ENCODE measurements around the gene SLC25A38. TPM values are rescaled to one million over a fixed set of nuclear protein-coding genes. Genes with fewer than 3 reads are reported as not detected.

The SLC25A38 gene
- total RNA-seq, 1 donor from 2014 or later: 21.0 TPM

DNA sequence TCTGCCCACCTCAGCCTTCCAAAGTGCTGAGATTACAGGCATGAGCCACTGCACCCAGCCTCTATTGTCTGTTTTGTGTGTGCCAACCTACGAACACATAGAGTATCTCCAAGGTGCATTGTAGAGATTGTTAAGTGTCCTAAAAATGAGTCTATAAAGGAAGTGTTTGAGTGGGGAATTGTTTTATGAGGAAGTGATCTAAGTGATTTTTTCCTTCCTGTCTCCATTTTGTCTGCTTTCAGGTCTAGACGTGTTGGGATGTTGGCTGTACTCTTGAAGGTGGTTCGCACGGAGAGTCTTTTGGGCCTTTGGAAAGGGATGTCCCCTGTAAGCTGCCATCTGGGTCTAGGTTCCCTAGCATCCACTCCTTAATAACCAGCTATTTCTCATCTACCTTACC is 7.0 kb downstream of the SLC25A38 start:
- peaks cover 28% of the 10 kb centered on the region for H3K4me1 ChIP-seq
- no peak overlapping the region for H3K4me3 ChIP-seq
- H3K27me3 ChIP-seq (ENCODE audit: low read depth): no peaks in the 10 kb centered on the region
- TF ChIP-seq, protein P1, sequence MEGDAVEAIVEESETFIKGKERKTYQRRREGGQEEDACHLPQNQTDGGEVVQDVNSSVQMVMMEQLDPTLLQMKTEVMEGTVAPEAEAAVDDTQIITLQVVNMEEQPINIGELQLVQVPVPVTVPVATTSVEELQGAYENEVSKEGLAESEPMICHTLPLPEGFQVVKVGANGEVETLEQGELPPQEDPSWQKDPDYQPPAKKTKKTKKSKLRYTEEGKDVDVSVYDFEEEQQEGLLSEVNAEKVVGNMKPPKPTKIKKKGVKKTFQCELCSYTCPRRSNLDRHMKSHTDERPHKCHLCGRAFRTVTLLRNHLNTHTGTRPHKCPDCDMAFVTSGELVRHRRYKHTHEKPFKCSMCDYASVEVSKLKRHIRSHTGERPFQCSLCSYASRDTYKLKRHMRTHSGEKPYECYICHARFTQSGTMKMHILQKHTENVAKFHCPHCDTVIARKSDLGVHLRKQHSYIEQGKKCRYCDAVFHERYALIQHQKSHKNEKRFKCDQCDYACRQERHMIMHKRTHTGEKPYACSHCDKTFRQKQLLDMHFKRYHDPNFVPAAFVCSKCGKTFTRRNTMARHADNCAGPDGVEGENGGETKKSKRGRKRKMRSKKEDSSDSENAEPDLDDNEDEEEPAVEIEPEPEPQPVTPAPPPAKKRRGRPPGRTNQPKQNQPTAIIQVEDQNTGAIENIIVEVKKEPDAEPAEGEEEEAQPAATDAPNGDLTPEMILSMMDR (IDR thresholded peaks at IDR 0.05; ENCODE audit: borderline replicate concordance): no peak
- intact Hi-C loops (cut with micrococcal nuclease): no loop called here
- H3K27ac ChIP-seq (replicated peaks): no peak overlapping the region
- no peaks in the 10 kb centered on the region for H3K9me3 ChIP-seq (replicated peaks)
- H3K36me3 ChIP-seq: peaks cover 58% of the 10 kb centered on the region
- DNase-seq: no peak

DNA sequence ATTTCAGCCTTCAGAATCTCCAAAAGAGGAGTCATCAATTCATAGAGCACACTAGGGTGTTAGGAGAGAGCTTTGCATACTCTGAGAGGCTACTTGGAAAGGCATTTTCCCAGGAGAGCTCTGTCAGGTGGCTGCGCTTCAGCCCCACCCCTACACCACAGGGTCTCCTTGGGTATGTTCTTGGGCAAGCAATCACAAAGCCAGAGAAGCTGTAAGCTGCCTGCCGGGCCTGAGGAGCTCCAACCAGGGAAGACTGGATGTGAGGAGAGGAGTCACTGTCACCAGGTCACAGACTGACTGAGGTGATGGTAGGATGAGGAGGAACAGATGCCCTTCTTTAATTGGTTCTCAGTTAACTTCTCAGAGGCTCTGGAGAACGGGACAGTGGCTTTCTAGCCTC is 13.5 kb downstream of the SLC25A38 start:
- TF ChIP-seq, protein P1 (IDR thresholded peaks at IDR 0.05; ENCODE audit: borderline replicate concordance): no peak
- Histone ChIP-seq H3K4me1 (no peaks in the 10 kb centered on the region), H3K36me3 (peaks cover 61% of the 10 kb centered on the region), H3K27ac (replicated peaks) (no peak overlapping the region), H3K9me3 (replicated peaks) (no peaks in the 10 kb centered on the region), H3K4me3 (no peak overlapping the region), H3K27me3 (ENCODE audit: low read depth) (no peaks in the 10 kb centered on the region)
- no peak for DNase-seq
- intact Hi-C loops (cut with micrococcal nuclease): no loop called here

DNA sequence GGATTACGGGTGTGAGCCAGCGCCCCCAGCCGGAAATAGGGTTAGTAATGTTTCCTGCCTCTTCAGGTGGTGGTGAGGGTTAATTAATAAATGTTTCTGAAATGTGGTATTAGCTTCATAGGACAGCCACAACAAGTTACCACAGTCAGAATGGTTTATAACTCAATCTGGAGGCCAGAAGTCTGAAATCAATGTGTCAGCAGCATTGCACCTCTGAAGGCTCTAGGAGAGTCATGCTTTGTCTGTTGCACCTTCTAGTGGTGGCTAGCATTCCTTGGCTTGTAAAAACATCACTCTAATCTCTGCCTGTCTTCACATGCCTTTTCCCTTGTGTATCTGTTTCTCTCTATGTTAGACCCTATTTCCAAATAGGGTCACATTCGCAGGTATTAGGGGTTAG is 15.5 kb downstream of the SLC25A38 start:
- Histone ChIP-seq H3K36me3 (peaks cover 41% of the 10 kb centered on the region), H3K9me3 (replicated peaks) (no peaks in the 10 kb centered on the region), H3K4me3 (no peak overlapping the region), H3K27ac (replicated peaks) (no peak overlapping the region), H3K4me1 (no peaks in the 10 kb centered on the region), H3K27me3 (ENCODE audit: low read depth) (no peaks in the 10 kb centered on the region)
- TF ChIP-seq, protein P1 (IDR thresholded peaks at IDR 0.05; ENCODE audit: borderline replicate concordance): no peak
- DNase-seq: no peak
- intact Hi-C loops (cut with micrococcal nuclease): no loop called here

DNA sequence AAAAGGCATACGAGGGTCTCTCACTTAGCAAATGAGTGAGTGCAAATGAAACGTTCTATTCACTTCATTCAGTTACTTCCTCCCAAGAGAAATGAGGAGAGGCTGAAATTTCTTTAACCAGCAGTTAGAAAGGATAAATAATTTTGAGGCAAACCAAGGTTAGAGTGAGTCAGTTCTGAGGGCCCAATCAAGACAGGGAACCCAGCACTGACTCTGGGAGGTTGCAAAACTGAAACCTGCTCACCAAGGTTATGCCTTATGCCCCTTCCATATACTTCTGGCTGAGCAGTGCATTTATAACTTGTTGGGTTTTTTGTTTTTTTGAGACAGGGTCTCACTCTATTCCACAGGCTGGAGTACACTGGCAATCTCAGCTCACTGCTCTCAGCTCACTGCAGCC is 18.8 kb downstream of the SLC25A38 start:
- H3K4me3 ChIP-seq: no peak overlapping the region
- TF ChIP-seq, protein P1 (IDR thresholded peaks at IDR 0.05; ENCODE audit: borderline replicate concordance): no peak
- DNase-seq: no peak
- peaks cover 4% of the 10 kb centered on the region for H3K4me1 ChIP-seq
- H3K27me3 ChIP-seq (ENCODE audit: low read depth): no peaks in the 10 kb centered on the region
- H3K27ac ChIP-seq (replicated peaks): no peak overlapping the region
- H3K36me3 ChIP-seq: peaks cover 9% of the 10 kb centered on the region
- intact Hi-C loops (cut with micrococcal nuclease): no loop called here
- no peaks in the 10 kb centered on the region for H3K9me3 ChIP-seq (replicated peaks)

DNA sequence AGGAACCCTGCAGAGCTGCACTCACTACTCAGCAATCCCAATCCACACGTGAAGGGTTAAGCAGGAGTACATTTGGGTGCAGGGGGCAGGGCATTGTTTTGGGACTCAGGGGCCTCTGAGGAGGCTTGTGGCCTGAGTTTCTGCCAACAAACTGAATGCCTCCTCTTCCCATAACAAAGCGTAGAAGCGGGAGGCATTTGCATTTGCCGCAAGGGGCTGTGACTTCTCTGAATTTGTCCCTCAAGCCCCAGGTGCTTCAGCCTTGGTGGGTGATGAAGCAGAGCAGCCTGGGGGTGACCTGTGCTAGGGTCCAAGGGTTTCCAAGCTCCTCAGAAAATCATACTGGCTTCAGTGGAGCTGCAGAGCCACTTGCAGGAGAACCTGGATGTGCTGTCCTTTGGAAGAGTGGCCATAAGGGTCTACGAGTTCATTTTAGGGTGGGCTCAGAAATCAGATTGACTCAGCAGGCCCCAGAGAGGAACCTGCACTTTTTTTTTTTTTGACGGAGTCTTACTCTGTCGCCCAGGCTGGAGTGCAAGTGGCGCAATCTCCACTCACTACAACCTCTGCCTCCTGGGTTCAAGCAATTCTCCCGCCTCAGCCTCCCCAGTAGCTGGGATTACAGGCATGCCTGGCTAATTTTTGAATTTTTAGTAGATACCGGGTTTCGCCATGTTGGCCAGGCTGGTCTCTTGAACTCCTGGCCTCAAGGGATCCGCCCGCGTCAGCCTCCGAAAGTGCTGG is 21.9 kb downstream of the SLC25A38 start:
- Histone ChIP-seq H3K27me3 (ENCODE audit: low read depth) (no peaks in the 10 kb centered on the region), H3K4me3 (peak overlapping the region; percentile 87), H3K9me3 (replicated peaks) (no peaks in the 10 kb centered on the region), H3K27ac (replicated peaks) (no peak overlapping the region), H3K36me3 (peaks cover 23% of the 10 kb centered on the region), H3K4me1 (peaks cover 35% of the 10 kb centered on the region)
- intact Hi-C loops (cut with micrococcal nuclease): no loop called here
- DNase-seq: no peak
- TF ChIP-seq, protein P1 (IDR thresholded peaks at IDR 0.05; ENCODE audit: borderline replicate concordance): no peak
